ENCODE measurements around the gene COL5A1.

The COL5A1 gene

GRCh38 chr9:134752471-134753168, 111.0 kb downstream of the COL5A1 start:
- no peak for DNase-seq

DNA sequence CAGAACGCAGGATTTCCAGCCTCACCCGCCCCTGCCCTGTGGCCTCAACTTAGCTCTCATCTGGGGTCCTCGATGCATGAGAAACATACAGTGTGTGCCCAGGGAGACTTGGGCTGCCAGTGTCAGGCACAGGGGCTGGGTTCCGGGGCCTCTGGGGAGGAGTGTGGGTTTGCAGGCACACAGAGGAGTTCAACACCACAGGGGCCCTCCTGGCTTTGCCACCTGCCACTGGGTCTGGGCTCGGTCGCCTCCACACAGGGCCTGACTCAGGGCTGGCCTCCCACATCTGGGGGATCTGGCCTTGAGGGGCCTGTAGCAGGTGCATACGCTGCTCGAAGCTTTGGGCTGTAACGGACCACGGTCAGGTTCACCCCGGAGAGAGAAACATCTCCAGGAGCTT, 111.6 kb downstream of the COL5A1 start:
- DNase-seq, result no peak

DNA sequence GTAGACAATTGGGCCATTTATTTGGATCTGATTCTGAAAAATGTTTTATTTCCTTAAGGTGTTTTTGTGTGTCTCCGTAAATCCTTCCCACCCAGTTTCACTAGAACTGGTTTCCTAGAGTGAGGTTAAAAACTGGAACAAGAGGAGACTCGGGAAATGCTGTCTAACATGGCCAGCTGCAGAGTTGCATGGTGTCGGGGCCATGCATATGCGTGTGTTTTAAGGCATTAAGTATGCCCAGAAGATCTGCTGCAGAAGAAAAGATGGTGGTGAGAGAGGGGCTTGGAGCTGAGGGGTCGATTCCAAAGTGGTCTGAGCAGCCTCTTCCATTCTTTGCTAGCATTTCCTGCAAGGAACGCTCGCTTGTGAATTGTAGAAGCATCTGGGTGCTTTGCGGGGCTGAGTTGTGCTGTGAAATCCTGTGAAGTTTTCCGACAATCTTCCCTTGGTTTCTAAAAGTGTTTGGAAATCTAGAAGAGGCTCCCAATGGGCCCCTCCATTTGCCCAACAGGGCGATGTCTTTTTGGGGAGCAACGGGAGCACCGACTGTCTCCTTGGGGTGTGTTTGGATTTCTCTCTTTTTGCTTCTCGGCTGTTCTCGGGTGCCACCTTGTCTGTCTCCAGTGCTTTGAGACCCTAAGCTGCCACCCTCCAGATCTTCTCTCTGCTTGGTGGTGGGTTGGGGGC, 113.8 kb downstream of the COL5A1 start:
- no peak for DNase-seq

DNA sequence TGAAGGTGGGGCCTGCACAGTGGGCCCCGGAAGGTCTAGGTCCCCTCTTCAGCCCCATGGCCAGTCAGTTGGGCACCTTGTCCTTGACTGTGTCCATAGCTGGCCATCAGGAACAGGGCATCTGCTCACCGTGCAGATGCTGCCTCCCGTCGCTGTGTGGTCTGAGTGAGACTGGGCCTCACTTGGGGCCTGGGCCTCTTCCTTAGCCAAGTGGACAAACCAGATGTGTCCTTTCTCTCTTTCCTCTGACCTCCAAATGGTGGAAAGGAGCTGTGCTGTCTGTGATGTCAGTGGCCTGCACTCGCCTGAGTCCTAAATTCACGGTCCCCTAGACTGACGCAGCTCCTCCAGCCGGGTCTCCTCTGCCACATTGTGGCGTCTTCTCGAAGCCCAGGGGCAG, 114.5 kb downstream of the COL5A1 start:
- DNase-seq, result no peak

DNA sequence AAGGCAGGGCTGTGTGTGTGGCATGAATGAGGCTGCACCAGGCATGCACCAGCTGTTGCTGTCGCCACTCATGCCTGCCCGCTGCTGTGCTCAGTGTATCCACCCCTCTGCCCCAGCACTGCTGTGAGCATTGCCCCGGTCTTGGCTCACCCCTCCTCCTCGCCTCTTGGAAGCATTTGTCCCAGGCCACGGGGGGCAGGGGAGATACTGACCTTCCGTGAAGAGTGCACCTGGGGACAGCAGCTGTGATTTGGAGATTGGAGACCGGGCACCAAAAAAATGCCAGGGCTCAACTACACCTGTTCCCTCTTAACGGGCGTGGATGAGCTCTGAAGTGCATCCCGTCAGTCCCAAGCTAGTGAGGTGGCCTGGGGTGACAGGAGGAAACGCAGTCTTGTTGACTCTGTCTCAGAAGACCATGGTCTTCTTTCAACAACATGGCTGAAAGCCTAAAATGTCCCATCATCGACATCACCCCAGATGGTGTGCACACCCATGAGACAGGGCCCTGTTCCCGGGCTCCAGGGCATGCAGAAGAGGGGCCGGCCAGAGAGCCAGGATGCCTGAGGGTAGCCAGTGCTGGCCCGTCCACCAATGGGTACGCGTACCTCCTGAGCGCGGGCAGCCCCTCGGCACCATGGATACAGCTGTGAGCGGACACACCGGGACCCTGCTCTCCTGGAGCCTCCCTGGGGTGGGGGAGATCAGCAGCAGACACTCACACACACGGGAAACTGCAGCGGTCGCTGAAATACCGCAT, 115.8 kb downstream of the COL5A1 start:
- no peak for DNase-seq

GRCh38 chr9:134758949-134759607, 117.5 kb downstream of the COL5A1 start:
- no peak for DNase-seq

DNA sequence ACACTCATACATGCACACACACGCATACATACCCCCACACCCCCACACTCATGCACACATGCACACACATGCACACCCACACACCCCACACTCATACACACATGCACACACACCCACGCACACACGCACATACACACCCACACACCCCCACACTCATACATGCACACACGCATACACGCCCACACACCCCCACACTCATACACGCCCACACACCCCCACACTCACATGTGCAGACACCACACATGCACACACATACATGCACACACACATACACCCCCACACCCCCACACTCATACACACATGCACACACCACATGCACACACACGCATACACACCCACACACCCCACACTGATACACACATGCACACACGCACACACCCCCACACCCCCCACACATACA, 118.3 kb downstream of the COL5A1 start:
- no peak for DNase-seq

DNA sequence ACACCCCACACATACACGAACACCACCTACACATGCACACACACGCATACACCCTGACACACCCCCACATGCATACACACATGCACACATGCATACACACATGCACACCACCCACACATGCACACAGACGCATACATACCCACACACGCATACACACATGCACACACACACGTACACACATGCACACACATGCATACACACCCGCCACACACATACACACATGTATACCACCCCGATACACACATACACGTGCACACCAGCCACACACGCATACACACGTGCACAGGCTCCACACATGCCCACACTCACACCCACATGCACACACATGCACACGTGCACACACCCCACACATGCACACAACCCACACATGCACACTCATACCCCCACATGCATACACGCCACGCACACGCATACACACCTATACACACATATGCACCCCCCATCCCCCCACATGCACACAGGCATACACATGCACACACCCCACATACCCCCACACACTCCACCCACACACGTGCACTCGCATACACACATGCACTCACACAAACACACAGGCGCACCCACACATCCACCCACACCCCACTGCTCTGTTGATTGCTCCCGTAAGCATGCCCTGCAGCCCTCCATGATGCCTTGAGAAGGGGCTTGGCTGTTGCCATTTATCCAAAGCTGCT, 119.3 kb downstream of the COL5A1 start:
- no peak for DNase-seq

DNA sequence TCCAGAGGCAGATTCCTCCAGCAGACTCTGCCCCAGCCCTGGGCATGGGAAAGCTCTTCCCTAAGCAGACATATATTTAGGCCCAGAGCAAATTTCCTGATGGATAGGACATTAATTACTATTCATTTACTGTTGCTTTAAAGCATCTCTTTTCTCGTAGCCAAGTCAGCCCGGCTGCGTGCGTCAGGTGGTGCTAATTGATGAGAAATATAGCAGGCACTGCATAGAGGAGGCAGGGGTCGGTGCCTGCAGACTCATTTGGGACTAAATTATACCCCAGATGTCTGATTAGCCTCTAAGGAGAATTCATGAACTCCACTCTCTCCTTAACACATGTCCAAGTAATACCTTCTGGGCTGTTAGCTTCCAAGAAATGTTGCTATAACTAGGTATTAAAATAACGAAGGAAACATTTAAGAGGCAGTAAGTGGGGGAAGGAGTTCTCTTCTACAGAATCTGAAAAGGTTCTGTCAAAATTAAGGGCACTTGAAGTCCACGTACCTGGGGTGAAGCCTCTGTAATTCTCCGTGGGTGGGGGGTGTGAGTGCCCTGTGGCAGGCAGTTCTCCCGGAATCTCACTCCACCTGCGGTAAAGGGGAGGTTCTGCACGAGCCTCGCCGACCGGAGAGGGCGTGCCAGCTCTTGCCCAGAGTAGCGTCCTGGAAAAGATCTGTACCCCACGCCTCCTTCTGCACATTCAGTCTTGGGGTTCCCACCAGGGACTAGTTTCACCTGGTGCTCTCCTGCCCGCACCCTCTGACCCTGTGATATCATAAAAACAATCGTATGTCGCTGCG, 123.1 kb downstream of the COL5A1 start:
- no peak for DNase-seq

DNA sequence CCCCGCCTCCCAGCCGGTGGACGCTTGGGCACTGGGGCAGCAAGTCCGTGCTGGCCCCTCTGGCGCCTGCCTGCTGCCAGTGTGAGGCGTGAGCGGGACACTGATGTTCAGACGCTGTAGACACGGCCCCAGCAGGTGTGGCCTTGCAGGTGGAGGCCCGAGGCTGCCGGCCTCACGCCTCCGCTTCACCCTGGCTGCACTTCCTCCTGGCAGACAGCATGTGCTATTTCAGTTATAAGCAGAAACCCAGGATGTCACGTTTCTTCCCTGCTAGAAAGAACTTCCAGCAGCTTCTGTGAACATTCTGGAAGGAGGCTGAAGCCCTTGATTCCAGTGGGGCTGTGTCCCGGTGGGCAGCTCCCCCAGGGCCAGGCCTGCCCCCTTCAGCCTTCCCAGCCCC, 124.2 kb downstream of the COL5A1 start:
- DNase-seq, result no peak

- no peak for DNase-seq
Observed at GRCh38 chr9:134766587-134766986, 125.0 kb downstream of the COL5A1 start.

GRCh38 chr9:134768332-134768708, 126.7 kb downstream of the COL5A1 start:
- no peak for DNase-seq

GRCh38 chr9:134768709-134769351, 127.2 kb downstream of the COL5A1 start:
- DNase-seq, result no peak

DNA sequence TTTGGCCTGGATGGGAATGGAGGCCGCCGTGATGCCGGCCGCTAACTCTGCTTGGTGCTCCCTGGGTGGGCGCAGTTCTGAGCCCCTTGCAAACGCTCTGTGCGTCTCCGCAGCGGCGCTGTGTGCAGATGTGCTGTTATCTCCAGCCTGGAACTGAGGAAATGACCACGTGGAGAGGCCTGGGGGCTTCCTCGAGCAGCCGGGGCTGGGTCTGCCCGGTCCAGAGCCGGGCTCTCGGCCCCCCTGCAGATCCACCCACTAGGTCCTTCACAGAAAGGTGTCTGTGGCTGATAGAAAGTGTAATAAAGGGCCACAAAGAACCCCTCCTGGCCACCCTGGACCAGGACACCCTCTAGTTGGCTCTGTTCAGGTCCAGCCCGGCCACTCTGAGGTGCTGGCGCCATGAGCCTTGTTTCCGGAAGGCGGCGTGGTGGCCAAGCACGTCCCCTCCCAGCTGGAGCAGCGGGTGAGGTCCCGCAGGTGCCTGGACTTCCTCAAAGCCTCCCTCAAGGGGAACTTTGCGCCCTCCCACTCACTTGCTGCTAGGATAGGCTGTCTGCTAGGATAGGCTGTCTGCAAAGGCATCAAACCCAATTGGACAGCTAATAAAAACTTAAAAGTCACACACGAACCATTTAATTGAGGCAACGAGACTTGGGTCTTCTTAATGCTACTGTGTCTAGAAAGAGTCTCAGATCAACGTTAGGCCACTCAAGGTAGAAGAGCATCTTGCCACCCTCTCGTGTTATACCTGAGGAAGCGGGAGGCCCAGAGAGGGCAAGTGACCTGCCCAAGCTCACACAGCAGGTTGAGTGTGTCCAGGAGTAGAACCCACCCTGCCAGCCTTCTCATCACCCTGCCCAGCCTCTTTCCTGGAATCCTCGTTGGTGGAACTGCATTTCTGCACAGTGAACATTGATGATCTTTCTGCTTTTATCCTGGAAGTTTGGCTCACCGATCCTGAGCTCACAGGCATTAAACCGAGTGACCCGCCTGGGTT, 129.7 kb downstream of the COL5A1 start:
- no peak for DNase-seq

- DNase-seq, result no peak
Observed at GRCh38 chr9:134772331-134772730, 130.7 kb downstream of the COL5A1 start.

- DNase-seq, result no peak
Observed at GRCh38 chr9:134773842-134774241, 132.2 kb downstream of the COL5A1 start.

DNA sequence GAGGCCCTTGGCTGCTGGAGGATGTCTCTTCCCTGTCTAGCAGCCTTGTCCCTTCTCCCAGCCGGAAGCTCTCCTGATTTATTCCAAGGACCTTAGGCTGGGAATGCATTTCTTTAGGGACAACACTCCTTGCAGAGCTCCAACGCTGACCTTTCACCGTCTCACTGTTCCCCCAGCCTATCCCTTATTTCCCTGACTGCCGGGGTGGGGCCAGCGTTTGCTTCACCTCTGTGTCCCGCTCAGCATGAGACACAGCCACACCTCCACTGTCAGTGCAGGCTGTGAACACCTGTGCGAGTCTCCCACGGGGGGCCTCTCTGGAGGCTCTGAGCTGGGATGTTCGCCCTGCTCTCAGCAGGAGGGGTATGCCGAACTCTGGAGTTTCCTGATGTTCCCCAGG, 132.8 kb downstream of the COL5A1 start:
- DNase-seq, result no peak

GRCh38 chr9:134775081-134775951, 133.7 kb downstream of the COL5A1 start:
- no peak for DNase-seq

Measured in GOT3 (cell line).